GM23338 (cell line): ENCODE results near the gene SUN2. TPM values are rescaled to one million over a fixed set of nuclear protein-coding genes. Genes with fewer than 3 reads are reported as not detected.

Experiments used
- ATAC-seq: fragments of 200-7000 bp; cut with Tn5 transposase; 3 replicates; pipeline ENCODE4 v1.9.1; 2020
- DNase-seq: peaks from one replicate; pipeline ENCODE4 v3.0.0-alpha.2; 2015; ENCODE audit warnings: low spot score
- H2AFZ ChIP-seq: fragments of 200-600 bp; sonication (generic); 2 replicates; pipeline ENCODE4 v1.8.0; 2016; ENCODE audit warnings: antibody characterized with exemption, mild to moderate bottlenecking, moderate library complexity
- H3F3A ChIP-seq: fragments of 200-600 bp; sonication (generic); replicated peaks from 2 replicates; pipeline ENCODE4 v1.8.0; 2017; ENCODE audit warnings: antibody characterized with exemption, mixed run types, low read depth
- H3K27ac ChIP-seq: fragments of 200-600 bp; sonication (generic); 2 replicates; pipeline ENCODE4 v1.6.1; 2016; ENCODE audit warnings: low read depth
- H3K27me3 ChIP-seq: fragments of 200-600 bp; sonication (generic); 2 replicates; pipeline ENCODE4 v1.8.0; 2016; ENCODE audit warnings: mild to moderate bottlenecking, mixed run types, moderate library complexity; ENCODE audit not compliant: insufficient read depth
- H3K36me3 ChIP-seq: fragments of 200-600 bp; sonication (generic); 2 replicates; pipeline ENCODE4 v1.8.0; 2016; ENCODE audit warnings: mild to moderate bottlenecking; ENCODE audit not compliant: insufficient read depth
- H3K4me1 ChIP-seq: fragments of 200-600 bp; sonication (generic); 2 replicates; pipeline ENCODE4 v1.8.0; 2016; ENCODE audit warnings: mild to moderate bottlenecking, moderate library complexity; ENCODE audit not compliant: insufficient read depth
- H3K4me2 ChIP-seq: fragments of 200-600 bp; sonication (generic); 2 replicates; pipeline ENCODE4 v1.7.1; 2017; ENCODE audit warnings: mixed run types
- H3K4me3 ChIP-seq: fragments of 200-600 bp; sonication (generic); 2 replicates; pipeline ENCODE4 v1.6.1; 2016; ENCODE audit warnings: mixed run types
- H3K79me2 ChIP-seq: fragments of 200-600 bp; sonication (generic); replicated peaks from 2 replicates; pipeline ENCODE4 v1.8.0; 2017; ENCODE audit warnings: mild to moderate bottlenecking; ENCODE audit not compliant: insufficient read depth
- H3K9me2 ChIP-seq: fragments of 200-600 bp; sonication (generic); 2 replicates; pipeline ENCODE4 v1.8.0; 2017; ENCODE audit not compliant: insufficient read depth
- H4K20me1 ChIP-seq: fragments of 200-600 bp; sonication (generic); replicated peaks from 2 replicates; pipeline ENCODE4 v1.8.0; 2017; ENCODE audit warnings: mild to moderate bottlenecking; ENCODE audit not compliant: insufficient read depth
- H3K27ac Mint-ChIP-seq: 2 replicates; pipeline ENCODE4 v1.8.0; 2020; ENCODE audit warnings: inconsistent platforms, mild to moderate bottlenecking, moderate library complexity, mixed read lengths
- H3K27me3 Mint-ChIP-seq: 3 replicates; pipeline ENCODE4 v1.8.0; 2022; ENCODE audit warnings: low read depth, mild to moderate bottlenecking, moderate library complexity, mixed read lengths, inconsistent platforms; ENCODE audit not compliant: insufficient read depth, poor library complexity
- H3K36me3 Mint-ChIP-seq: 3 replicates; pipeline ENCODE4 v1.8.0; 2021; ENCODE audit warnings: low read depth, mild to moderate bottlenecking, inconsistent platforms, moderate library complexity, mixed read lengths
- H3K4me1 Mint-ChIP-seq: 3 replicates; pipeline ENCODE4 v1.8.0; 2020; ENCODE audit warnings: mild to moderate bottlenecking, inconsistent platforms, mixed read lengths
- H3K4me3 Mint-ChIP-seq: 3 replicates; pipeline ENCODE4 v1.8.0; 2021; ENCODE audit warnings: moderate library complexity, mild to moderate bottlenecking, inconsistent platforms, mixed read lengths
- H3K9me3 Mint-ChIP-seq: 3 replicates; pipeline ENCODE4 v1.8.0; 2020; ENCODE audit warnings: moderate library complexity, mild to moderate bottlenecking, inconsistent platforms, mixed read lengths
- CREB1 ChIP-seq: fragments of 250-450 bp; sonication (Bioruptor Pico); IDR thresholded peaks from 2 replicates; pipeline ENCODE4 v1.5.0; 2020; ENCODE audit warnings: low read depth, mild to moderate bottlenecking, moderate library complexity
- CTCF ChIP-seq, 2 experiments: fragments of 200-600 bp in 1 of 2; sonication (generic) in 1 of 2; conservative IDR thresholded peaks; 2 replicates each; pipeline versions ENCODE4 v1.5.1 to v1.6.1; 2016 to 2017; ENCODE audit warnings: antibody characterized with exemption in 2 of 2, low read depth in 2 of 2, mild to moderate bottlenecking in 2 of 2, moderate library complexity in 1 of 2
- ETS1 ChIP-seq: IDR thresholded peaks from 2 replicates; pipeline ENCODE4 v1.6.1; 2016; ENCODE audit warnings: antibody characterized with exemption
- EZH2 ChIP-seq: fragments of 200-600 bp; sonication (generic); IDR thresholded peaks from one replicate; pipeline ENCODE4 v1.8.0; 2017; ENCODE audit warnings: antibody characterized with exemption, mild to moderate bottlenecking, low read depth; ENCODE audit not compliant: unreplicated experiment
- EZH2phosphoT487 ChIP-seq: fragments of 200-600 bp; sonication (generic); IDR thresholded peaks from one replicate; pipeline ENCODE4 v1.8.1; 2018; ENCODE audit warnings: antibody characterized with exemption; ENCODE audit not compliant: unreplicated experiment
- NANOG ChIP-seq: IDR thresholded peaks from 2 replicates; pipeline ENCODE4 v1.6.1; 2016; ENCODE audit warnings: antibody characterized with exemption, borderline replicate concordance
- REST ChIP-seq: IDR thresholded peaks from one replicate; pipeline ENCODE4 v1.6.1; 2018; ENCODE audit warnings: antibody characterized with exemption; ENCODE audit not compliant: unreplicated experiment
- STAT1 ChIP-seq: IDR thresholded peaks from one replicate; pipeline ENCODE4 v1.6.1; 2016; ENCODE audit warnings: antibody characterized with exemption; ENCODE audit not compliant: unreplicated experiment
- ZNF114 ChIP-seq: fragments of 250-450 bp; sonication (Bioruptor Pico); IDR thresholded peaks from 2 replicates; pipeline ENCODE4 v1.5.0; 2020; ENCODE audit warnings: mild to moderate bottlenecking, moderate library complexity
- ZNF331 ChIP-seq: fragments of 250-450 bp; sonication (Bioruptor Pico); IDR thresholded peaks from 2 replicates; pipeline ENCODE4 v1.5.0; 2020; ENCODE audit warnings: low read depth, mild to moderate bottlenecking, moderate library complexity
- polyA plus RNA-seq: library from polyadenylated mRNA; unstranded; fragments of >200 nt; fragmentation: Nextera tagmentation; extraction: Ambion mirVana; gene quantifications from 2 replicates; pipeline ENCODE4 v1.2.1, GENCODE V29; 2016
- total RNA-seq: library from RNA; depleted of rRNA; stranded (reverse); fragments of >200 nt; shearing (Covaris generic); gene quantifications from 2 replicates; pipeline ENCODE4 v1.2.3, GENCODE V29; 2014

The SUN2 gene
- total and polyA plus RNA-seq, 2 experiments from 2014 or later, result 7.2 to 17.6 TPM

DNA sequence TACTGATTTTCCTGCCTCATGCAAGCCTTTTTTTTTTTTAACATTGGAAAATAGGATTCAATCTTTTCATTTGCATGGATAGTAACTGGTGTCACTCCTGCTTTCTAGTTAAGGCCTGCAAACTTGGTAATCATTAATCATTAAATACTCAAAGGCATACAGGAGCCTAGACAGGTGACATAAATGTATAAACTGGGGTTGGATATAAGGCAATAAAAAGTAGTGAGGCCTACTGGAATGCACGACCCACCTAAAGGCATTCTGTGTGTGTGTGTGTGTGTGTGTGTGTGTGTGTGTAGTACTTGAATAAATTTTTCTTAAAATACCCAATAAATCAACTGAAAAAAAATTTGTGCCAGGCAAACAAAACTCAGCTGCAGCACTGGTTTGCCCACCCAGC lies 66.1 kb downstream of the SUN2 start:
- no peak overlapping the region for H2AFZ ChIP-seq
- H3K9me2 ChIP-seq, result no peaks in the 10 kb centered on the region
- no peaks in the 10 kb centered on the region for H3K4me1 Mint-ChIP-seq
- no peak overlapping the region for H3K4me3 Mint-ChIP-seq
- no peak overlapping the region for H3K27ac ChIP-seq
- no peaks in the 10 kb centered on the region for H3F3A ChIP-seq
- peaks cover 40% of the 10 kb centered on the region for H3K36me3 Mint-ChIP-seq
- DNase-seq, result no peak
- H3K4me3 ChIP-seq, result no peak overlapping the region
- no peak for ATAC-seq
- no peaks in the 10 kb centered on the region for H3K9me3 Mint-ChIP-seq
- H3K27ac Mint-ChIP-seq, result no peak overlapping the region
- H3K79me2 ChIP-seq, result peaks cover 6% of the 10 kb centered on the region; the same call in 1 of the 2 replicates
- peaks cover 24% of the 10 kb centered on the region for H4K20me1 ChIP-seq
- no peaks in the 10 kb centered on the region for H3K27me3 Mint-ChIP-seq
- no peak overlapping the region for H3K4me2 ChIP-seq
- H3K27me3 ChIP-seq, result no peaks in the 10 kb centered on the region
- no peaks in the 10 kb centered on the region for H3K4me1 ChIP-seq
- TF ChIP-seq NANOG (no peak), REST (no peak), ETS1 (no peak), EZH2phosphoT487 (no peak), CTCF (conservative IDR thresholded peaks at IDR 0.05; ENCODE audit: low read depth in 2 of 2) (no peak), ZNF114 (CRISPR knock-in tag) (no peak), CREB1 (CRISPR knock-in tag) (no peak)
- peaks cover 17% of the 10 kb centered on the region for H3K36me3 ChIP-seq

DNA sequence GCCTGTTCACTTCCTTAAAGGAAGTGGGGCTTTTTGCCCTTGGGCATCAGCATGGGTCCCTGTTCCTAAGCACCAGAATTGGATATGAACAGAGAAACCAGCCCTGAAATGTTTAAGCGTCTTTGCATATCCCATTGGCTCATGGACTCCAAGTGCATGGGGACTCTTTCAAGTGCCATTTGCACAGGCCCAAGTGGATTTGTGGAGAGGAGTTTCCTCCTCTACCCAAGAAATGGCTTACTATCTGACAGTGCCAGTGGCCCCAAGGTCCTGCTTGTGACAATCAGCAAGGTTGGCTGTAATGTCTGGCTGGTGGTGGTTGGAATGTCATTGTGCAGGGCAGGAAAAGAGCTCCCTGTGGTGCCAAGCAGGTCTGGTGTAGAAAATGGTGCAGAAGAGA lies 70.0 kb downstream of the SUN2 start:
- no peak overlapping the region for H3K27ac ChIP-seq
- H4K20me1 ChIP-seq, result peaks cover 14% of the 10 kb centered on the region
- H3F3A ChIP-seq, result peaks cover 13% of the 10 kb centered on the region; the same call in 1 of the 2 replicates
- peaks cover 25% of the 10 kb centered on the region; the same call in 1 of the 2 replicates for H3K36me3 ChIP-seq
- H3K4me1 Mint-ChIP-seq, result peaks cover 5% of the 10 kb centered on the region
- H3K4me1 ChIP-seq, result no peaks in the 10 kb centered on the region; the same call in 1 of the 2 replicates
- H3K79me2 ChIP-seq, result peaks cover 11% of the 10 kb centered on the region
- no peak overlapping the region for H3K27ac Mint-ChIP-seq
- no peak overlapping the region for H2AFZ ChIP-seq
- peaks cover 63% of the 10 kb centered on the region for H3K36me3 Mint-ChIP-seq
- H3K27me3 Mint-ChIP-seq, result peaks cover 12% of the 10 kb centered on the region
- no peaks in the 10 kb centered on the region for H3K27me3 ChIP-seq
- DNase-seq (no peak), ATAC-seq (no peak)
- no peak overlapping the region for H3K4me3 ChIP-seq
- H3K9me2 ChIP-seq, result peaks cover 4% of the 10 kb centered on the region
- no peak overlapping the region for H3K4me3 Mint-ChIP-seq
- H3K9me3 Mint-ChIP-seq, result peaks cover 22% of the 10 kb centered on the region
- H3K4me2 ChIP-seq, result no peak overlapping the region
- TF ChIP-seq EZH2phosphoT487 (no peak), ZNF331 (CRISPR knock-in tag) (no peak), NANOG (no peak), ZNF114 (CRISPR knock-in tag) (no peak), ETS1 (no peak), EZH2 (no peak), STAT1 (no peak)
